NCI-H2107 treated with DMSO at 0.1 percent for 48 hours (cell line): ENCODE measurements around the gene RBM33.

Experiments used
- DNase-seq: peaks from one replicate; lab custom pipeline; 2025; ENCODE audit not compliant: unreplicated experiment; lab: John Stamatoyannopoulos, UW

The RBM33 gene

GRCh38 chr7:155791214-155791737 lies 146.8 kb downstream of the RBM33 start:
- no peak for DNase-seq

GRCh38 chr7:155791836-155792235 lies 147.4 kb downstream of the RBM33 start:
- DNase-seq, result no peak

- no peak for DNase-seq
Measured at GRCh38 chr7:155792315-155792960, 148.0 kb downstream of the RBM33 start.

GRCh38 chr7:155792999-155793560 lies 148.6 kb downstream of the RBM33 start:
- no peak for DNase-seq

GRCh38 chr7:155793720-155794119 lies 149.3 kb downstream of the RBM33 start:
- DNase-seq, result no peak

- DNase-seq, result no peak
Measured at GRCh38 chr7:155794196-155794595, 149.7 kb downstream of the RBM33 start.

GRCh38 chr7:155795401-155795800 lies 150.9 kb downstream of the RBM33 start:
- no peak for DNase-seq

- DNase-seq, result no peak
Measured at GRCh38 chr7:155795951-155796350, 151.5 kb downstream of the RBM33 start.

- peak; percentile 8 for DNase-seq
Measured at GRCh38 chr7:155796381-155797261, 152.2 kb downstream of the RBM33 start.

- DNase-seq, result no peak
Measured at GRCh38 chr7:155797262-155798250, 153.1 kb downstream of the RBM33 start.

GRCh38 chr7:155798673-155799439 lies 154.4 kb downstream of the RBM33 start:
- DNase-seq, result no peak

- no peak for DNase-seq
Measured at GRCh38 chr7:155799514-155799913, 155.1 kb downstream of the RBM33 start.

GRCh38 chr7:155800301-155800700 lies 155.8 kb downstream of the RBM33 start:
- no peak for DNase-seq

GRCh38 chr7:155800741-155801267 lies 156.3 kb downstream of the RBM33 start:
- DNase-seq, result no peak

- no peak for DNase-seq
Measured at GRCh38 chr7:155802291-155802690, 157.8 kb downstream of the RBM33 start.

GRCh38 chr7:155802906-155803417 lies 158.5 kb downstream of the RBM33 start:
- DNase-seq, result no peak

GRCh38 chr7:155803418-155804376 lies 159.2 kb downstream of the RBM33 start:
- no peak for DNase-seq

- no peak for DNase-seq
Measured at GRCh38 chr7:155804431-155804831, 160.0 kb downstream of the RBM33 start.
